ENCODE results near the gene GRM2.

DNA sequence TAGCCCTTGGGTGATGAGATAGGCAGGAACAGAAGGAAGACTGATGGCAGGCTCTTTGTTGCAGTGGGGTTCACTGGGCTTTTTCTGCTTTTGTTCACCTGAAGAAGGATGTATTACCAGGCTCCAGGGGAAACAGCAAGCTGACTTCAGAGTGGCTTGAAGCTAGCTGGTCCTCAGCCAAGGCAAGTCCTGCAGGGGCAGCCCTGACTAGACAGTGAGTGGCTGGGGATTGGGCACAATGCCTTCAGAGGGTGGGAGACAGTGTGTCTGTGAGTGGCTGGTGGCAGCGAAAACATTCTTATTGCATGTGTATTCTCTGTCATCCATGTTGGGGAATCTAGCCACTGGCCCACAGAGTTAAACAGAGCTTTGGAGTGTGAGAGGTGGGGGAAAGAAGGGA lies 38.1 kb upstream of the GRM2 start:
- no peak for TF ChIP-seq CTCF (IDR thresholded peaks at IDR 0.05)
- no peak for TF ChIP-seq POLR2AphosphoS5 (IDR thresholded peaks at IDR 0.05)
- TF ChIP-seq POLR2A (IDR thresholded peaks at IDR 0.05), result no peak
